NCI-H748 (cell line): ENCODE data around the gene VPS8.
"Not testable (repeated sequence)": the region's sequence is repeated elsewhere in the genome, so short reads cannot be mapped to it uniquely, and the experiment has no call there.

Source experiments
- DNase-seq: peaks from one replicate; lab custom pipeline; 2025; ENCODE audit not compliant: unreplicated experiment; lab: John Stamatoyannopoulos, UW

VPS8 gene

DNA sequence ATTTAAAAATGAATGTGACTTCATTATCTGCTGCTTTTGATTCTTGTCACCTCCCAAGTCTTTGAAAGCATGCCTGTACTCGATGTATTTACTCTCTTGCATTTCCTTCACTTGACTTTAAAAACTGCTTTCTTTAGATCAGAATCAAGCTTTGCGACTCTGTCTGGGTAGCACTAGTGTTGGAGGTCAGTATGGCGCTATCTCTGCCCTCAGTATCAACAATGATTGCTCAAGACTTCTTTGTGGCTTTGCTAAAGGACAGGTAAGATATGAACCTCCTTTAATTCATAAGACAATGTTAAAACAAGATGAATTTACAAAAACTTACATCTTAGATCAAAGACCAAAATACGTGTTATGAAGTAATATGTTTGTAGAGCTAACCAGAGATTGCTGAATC lies 37.0 kb downstream of the VPS8 start:
- no peak for DNase-seq

DNA sequence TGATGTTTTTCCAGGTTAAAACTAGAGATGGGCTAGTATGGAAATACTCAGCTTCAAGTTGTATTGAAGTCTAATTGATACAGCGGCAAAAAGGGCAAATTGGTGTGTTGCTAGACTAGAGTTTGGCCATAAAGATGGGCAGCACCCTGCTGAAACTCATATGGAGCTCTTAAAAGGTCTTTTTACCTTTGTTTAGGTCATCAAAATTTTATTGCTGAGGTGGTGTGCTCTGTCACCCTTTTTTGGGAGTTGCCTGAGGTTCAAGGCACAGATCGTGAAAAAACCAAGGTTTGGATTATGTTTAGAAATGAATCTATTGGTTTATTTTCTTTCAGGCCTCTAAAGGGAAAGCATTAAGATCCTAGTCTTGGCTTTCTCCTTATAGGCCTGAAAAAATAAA lies 38.2 kb downstream of the VPS8 start:
- no peak for DNase-seq

GRCh38 chr3:184857099-184857498 lies 45.1 kb downstream of the VPS8 start:
- no peak for DNase-seq

GRCh38 chr3:184864000-184864399 lies 52.0 kb downstream of the VPS8 start:
- no peak for DNase-seq

DNA sequence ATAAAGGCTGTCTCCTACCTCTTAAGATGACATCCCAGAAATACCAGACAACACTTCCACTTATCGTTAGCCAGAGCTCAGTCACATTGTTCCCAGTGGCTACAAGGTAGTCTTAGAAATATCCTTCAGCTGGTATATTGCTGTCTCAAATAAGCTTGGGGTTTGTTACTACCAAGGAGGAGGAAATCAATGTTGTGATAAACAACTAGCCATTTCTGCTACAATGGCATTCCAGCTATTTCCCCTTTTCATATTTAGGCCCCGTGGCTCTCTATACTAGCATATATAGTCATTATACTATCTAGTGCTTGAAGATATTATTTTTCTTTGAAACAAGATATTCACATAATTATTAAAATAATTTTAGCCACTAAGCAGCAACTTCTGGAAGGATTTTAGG lies 56.5 kb downstream of the VPS8 start:
- DNase-seq, result no peak

DNA sequence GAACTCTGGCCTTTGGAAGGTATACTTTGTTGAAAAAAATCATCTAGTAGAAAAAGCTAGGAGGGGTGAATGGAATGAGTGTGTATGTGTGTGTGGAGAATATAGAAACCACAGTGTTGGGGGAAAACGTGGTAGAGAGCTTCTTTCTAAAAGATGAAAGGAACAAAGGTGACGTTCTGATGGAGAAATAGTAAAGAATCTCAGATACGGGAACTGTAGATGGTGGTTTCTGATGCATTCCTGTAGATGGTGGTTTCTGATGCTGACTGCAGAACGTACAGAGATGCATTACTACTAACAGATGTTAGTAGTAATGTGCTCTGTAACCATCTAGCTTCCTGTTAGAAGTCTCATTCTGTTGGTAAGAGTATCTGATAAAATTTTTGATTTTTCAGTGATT lies 60.2 kb downstream of the VPS8 start:
- DNase-seq, result no peak

- no peak for DNase-seq
Observed at GRCh38 chr3:184873141-184873540, 61.2 kb downstream of the VPS8 start.

GRCh38 chr3:184874709-184875644 lies 63.0 kb downstream of the VPS8 start:
- peak; percentile 18 for DNase-seq

DNA sequence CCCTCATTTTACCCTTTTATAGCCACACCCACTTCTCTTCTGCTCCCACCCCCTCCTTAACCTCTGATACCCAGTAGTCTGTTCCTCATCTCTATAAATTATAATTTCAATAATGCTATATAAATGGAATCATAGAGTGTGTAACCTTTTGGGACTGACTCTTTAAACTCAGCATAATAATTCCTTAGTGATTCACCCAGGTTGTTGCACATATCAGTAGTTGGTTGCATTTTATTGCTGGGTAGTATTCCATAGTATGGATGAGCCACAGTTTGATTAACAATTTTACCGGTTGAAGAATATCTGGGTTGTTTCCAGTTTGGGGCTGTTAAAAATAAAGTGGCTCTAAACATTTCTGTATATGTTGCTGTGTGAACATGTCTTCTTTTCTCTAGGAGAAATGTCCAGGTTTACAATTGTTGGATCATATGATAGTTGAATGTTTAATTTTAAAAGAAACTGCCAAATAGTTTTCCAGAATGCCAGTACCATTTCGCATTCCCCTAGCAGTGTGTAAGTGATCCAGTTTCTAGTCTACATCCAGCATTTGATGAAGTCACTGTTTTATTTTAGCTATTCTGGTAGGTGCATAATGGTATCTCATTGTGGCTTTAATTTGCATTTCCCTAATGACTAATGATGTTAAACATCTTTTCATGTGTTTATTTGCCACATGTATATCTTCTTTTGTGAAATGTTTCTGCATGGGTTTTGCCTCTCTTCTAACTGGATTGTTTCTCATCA lies 68.5 kb downstream of the VPS8 start:
- no peak for DNase-seq

DNA sequence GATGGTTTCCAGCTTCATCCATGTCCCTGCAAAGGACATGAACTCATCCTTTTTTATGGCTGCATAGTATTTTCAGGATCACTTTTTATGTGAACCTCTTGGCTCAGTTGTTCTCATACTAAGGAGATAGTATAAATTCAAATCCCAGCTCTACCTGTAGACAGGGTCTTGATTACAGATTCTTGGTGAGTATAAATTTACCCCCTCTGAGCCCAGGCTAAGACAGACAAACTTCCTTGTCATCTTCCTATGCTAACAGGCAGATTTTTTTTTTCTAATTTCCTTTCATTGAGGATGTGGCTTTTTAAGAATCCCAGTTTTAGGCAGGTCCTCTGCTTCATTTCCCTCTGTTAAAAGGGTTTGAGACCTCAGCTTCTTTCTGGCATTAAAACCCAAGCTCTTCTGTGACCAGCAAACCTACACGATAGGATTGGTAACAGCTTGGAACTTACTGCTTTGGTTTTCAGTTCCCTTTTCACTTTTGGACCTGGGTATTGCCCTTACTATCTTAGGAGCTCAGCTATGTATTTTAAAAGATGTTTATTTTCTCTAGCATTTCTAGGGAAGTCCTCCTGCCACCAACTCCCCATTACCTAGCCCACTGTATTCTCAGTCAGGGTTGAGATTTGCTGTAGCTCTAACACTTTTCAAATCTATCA lies 72.5 kb downstream of the VPS8 start:
- no peak for DNase-seq

GRCh38 chr3:184885112-184885511 lies 73.1 kb downstream of the VPS8 start:
- no peak for DNase-seq

- DNase-seq, result no peak
Observed at GRCh38 chr3:184887574-184887973, 75.6 kb downstream of the VPS8 start.

GRCh38 chr3:184889312-184889904 lies 77.4 kb downstream of the VPS8 start:
- DNase-seq, result no peak

GRCh38 chr3:184894051-184894450 lies 82.1 kb downstream of the VPS8 start:
- no peak for DNase-seq

GRCh38 chr3:184895350-184895749 lies 83.4 kb downstream of the VPS8 start:
- no peak for DNase-seq

GRCh38 chr3:184896336-184896735 lies 84.4 kb downstream of the VPS8 start:
- no peak for DNase-seq

DNA sequence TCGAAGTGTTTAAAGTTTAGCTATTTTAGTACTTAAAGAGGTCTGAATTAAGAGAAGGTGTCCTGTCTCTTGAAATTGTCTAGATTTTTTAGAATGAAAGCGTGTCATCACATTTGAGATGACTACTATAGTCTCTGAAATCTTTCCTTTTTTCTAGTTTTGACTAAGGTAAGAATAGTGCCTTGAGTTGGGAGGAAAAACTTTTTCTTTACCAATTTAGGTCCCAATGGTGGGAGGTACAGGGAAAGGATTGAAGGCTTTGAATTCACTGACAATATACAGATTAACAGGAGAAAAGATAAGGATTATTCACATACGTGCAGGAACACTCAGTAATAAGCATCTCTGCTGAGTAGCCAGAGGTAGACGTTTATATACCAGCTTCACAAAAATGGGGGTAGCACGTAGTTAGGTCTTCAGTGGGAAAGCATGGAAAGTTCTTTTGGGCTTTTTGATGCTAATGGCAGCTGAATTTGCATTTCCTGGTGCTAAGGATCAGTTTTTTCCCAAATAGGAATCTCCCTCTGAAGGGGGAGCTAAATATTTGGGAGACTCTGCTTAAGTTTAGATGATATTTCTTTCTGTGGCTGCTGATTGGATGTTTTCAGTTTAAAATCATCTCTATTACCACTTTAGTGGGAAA lies 88.1 kb downstream of the VPS8 start:
- DNase-seq, result no peak

DNA sequence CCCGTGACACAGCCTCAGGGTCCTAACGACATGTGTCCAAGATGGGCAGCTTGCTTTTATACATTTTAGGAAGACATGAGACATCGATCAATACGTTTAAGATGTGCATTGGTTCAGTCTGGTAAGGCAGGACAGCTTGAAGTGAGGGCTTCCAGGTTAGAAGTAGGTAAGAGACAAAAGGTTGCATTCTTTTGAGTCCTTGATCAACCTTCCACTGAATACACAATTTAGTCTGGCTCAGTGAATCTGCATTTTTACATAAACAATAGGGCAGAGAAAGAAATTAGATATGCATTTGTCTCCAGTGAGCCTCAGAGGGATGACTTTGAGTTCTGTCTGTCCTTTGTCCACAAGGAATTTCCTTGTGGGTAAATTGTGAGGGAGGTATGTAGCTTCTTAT lies 95.1 kb downstream of the VPS8 start:
- not testable (repeated sequence) for DNase-seq

- no peak for DNase-seq
Observed at GRCh38 chr3:184907681-184908649, 96.0 kb downstream of the VPS8 start.

GRCh38 chr3:184908859-184909258 lies 96.9 kb downstream of the VPS8 start:
- DNase-seq, result no peak
